ENCODE results near the gene IFIT3. TPM values are rescaled to one million over a fixed set of nuclear protein-coding genes. Genes with fewer than 3 reads are reported as not detected.
A peak's percentile ranks its signal among the peaks of the same experiment; 100 is the strongest.

The IFIT3 gene
- polyA plus RNA-seq, 2 of the 4 experiments (the other 2 are of a cell fraction) = 1.5 to 2.1 TPM

DNA sequence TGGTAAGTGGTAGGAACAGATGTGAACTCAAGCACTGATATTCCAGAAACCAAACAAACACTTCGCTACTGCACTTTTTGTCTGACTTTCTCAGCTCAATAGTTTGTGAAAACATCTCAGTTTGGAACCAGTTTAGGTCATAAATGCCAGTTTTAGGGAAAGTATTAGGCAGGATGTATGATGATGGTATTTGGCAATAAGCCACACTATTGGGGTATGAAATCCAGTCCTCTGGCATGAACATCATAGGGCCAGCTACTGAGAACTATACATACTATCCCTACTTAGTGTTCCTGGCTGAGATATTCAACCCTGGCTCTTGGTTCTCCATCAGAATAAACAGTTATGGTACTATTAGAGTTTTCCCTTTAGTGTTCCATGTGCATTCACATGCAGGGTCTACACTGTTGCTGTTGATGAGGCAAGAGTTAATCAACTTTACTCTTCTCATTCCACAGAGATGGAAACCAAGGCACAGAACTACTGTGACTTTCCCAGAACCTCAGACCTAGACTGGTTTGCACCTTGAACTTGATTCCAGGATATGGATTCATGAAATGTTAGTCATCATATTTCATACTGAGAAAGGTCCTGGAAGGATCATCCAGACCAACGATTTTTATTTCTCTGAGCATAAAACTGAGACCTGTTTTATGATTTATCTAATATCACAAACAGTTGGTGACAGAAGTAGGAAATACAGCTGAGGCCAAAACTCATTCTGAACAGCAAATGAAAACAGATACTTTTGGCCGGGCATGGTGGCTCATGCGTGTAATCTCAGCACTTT lies 46.0 kb upstream of the IFIT3 start (continued):
- TF ChIP-seq, protein P1, sequence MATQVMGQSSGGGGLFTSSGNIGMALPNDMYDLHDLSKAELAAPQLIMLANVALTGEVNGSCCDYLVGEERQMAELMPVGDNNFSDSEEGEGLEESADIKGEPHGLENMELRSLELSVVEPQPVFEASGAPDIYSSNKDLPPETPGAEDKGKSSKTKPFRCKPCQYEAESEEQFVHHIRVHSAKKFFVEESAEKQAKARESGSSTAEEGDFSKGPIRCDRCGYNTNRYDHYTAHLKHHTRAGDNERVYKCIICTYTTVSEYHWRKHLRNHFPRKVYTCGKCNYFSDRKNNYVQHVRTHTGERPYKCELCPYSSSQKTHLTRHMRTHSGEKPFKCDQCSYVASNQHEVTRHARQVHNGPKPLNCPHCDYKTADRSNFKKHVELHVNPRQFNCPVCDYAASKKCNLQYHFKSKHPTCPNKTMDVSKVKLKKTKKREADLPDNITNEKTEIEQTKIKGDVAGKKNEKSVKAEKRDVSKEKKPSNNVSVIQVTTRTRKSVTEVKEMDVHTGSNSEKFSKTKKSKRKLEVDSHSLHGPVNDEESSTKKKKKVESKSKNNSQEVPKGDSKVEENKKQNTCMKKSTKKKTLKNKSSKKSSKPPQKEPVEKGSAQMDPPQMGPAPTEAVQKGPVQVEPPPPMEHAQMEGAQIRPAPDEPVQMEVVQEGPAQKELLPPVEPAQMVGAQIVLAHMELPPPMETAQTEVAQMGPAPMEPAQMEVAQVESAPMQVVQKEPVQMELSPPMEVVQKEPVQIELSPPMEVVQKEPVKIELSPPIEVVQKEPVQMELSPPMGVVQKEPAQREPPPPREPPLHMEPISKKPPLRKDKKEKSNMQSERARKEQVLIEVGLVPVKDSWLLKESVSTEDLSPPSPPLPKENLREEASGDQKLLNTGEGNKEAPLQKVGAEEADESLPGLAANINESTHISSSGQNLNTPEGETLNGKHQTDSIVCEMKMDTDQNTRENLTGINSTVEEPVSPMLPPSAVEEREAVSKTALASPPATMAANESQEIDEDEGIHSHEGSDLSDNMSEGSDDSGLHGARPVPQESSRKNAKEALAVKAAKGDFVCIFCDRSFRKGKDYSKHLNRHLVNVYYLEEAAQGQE (IDR thresholded peaks at IDR 0.05) = no peak
- TF ChIP-seq, protein P2, sequence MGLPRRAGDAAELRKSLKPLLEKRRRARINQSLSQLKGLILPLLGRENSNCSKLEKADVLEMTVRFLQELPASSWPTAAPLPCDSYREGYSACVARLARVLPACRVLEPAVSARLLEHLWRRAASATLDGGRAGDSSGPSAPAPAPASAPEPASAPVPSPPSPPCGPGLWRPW (IDR thresholded peaks at IDR 0.05) = no peak
- TF ChIP-seq, protein P3, sequence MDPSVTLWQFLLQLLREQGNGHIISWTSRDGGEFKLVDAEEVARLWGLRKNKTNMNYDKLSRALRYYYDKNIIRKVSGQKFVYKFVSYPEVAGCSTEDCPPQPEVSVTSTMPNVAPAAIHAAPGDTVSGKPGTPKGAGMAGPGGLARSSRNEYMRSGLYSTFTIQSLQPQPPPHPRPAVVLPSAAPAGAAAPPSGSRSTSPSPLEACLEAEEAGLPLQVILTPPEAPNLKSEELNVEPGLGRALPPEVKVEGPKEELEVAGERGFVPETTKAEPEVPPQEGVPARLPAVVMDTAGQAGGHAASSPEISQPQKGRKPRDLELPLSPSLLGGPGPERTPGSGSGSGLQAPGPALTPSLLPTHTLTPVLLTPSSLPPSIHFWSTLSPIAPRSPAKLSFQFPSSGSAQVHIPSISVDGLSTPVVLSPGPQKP (IDR thresholded peaks at IDR 0.05; ENCODE audit: low read depth, low read length) = no peak
- TF ChIP-seq, protein P4, sequence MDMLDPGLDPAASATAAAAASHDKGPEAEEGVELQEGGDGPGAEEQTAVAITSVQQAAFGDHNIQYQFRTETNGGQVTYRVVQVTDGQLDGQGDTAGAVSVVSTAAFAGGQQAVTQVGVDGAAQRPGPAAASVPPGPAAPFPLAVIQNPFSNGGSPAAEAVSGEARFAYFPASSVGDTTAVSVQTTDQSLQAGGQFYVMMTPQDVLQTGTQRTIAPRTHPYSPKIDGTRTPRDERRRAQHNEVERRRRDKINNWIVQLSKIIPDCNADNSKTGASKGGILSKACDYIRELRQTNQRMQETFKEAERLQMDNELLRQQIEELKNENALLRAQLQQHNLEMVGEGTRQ (IDR thresholded peaks at IDR 0.05) = no peak
- TF ChIP-seq, protein P5, sequence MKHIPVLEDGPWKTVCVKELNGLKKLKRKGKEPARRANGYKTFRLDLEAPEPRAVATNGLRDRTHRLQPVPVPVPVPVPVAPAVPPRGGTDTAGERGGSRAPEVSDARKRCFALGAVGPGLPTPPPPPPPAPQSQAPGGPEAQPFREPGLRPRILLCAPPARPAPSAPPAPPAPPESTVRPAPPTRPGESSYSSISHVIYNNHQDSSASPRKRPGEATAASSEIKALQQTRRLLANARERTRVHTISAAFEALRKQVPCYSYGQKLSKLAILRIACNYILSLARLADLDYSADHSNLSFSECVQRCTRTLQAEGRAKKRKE (CRISPR knock-in tag; IDR thresholded peaks at IDR 0.05; ENCODE audit: low read depth) = no peak
- TF ChIP-seq TP53 (CRISPR knock-in tag; IDR thresholded peaks at IDR 0.05) (no peak), RAD21 (conservative IDR thresholded peaks at IDR 0.05 in 1 of 2, IDR thresholded peaks at IDR 0.05 in 1 of 2) (no peak)

DNA sequence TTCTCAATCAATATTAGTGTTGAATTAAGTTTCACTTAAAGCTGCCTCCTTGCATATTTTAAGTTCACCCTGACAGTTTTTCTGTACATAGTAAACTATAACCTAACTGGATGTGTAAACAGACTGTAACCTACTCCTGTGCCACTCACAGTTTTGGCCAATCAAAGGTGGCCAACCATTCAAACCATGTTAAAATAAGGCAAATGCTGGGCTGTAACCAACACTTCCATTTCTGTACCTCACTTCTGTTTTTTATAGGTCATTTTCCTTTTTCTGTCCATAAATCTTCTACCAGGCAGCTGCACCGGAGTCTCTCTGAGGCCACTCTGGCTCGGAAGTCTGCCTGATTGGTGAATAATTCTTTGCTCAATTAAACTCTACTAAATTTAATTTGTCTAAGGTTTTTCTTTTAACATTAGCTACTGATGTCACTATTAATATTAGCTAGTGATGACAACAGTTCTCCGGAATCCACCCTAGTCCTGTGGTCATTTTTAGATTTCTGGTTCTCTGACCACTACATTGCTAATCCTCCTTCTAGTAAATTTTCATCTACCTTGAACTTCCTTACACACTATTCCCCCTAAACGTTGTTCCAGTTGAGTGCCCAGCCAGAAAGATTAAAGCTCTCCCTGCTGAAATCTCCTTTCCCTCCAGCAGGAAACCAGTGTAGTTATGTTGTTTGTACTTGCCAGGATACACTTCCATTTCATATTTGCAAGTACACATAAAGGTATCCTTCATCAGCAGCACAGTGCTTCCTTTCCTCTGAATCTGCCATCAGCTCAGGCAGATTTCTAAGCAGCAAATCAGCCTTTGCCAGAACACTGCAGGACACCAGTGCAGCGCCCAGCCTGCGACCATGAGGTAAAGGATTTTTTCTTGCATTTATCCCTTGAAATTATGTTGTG lies 44.5 kb upstream of the IFIT3 start:
- Histone ChIP-seq H3K9me3 (no peaks in the 10 kb centered on the region), H3K4me3 (no peak overlapping the region), H3K4me2 (peak overlapping the region; percentile 68), H3K27ac (peak overlapping the region; percentile 79 to 80), H3K4me1 (peaks cover 60% of the 10 kb centered on the region)
- no peak for DNase-seq (ENCODE audit: low read depth in 1 of 2, low spot score in 1 of 2)
- CTCF ChIA-PET = interaction anchor here (2.0 kb wide), 1 partner anchor 86 kb away, joined by 12 read pairs; no protein-coding TSS in a partner anchor
- TF ChIP-seq ZFP36 (IDR thresholded peaks at IDR 0.05; ENCODE audit: borderline replicate concordance, partially characterized antibody) (no peak), JUN (IDR thresholded peaks at IDR 0.05) (no peak), ZNF302 (CRISPR knock-in tag; IDR thresholded peaks at IDR 0.05) (no peak), HOXB13 (CRISPR knock-in tag; IDR thresholded peaks at IDR 0.05; ENCODE audit: low read depth) (no peak), RFX5 (IDR thresholded peaks at IDR 0.05) (no peak), JUNB (IDR thresholded peaks at IDR 0.05) (no peak), CHD4 (IDR thresholded peaks at IDR 0.05; ENCODE audit: borderline replicate concordance) (no peak), KDM5A (IDR thresholded peaks at IDR 0.05) (no peak), HOXA7 (CRISPR knock-in tag; IDR thresholded peaks at IDR 0.05) (no peak), PHF8 (IDR thresholded peaks at IDR 0.05; ENCODE audit: borderline replicate concordance, low read depth) (no peak), TP53 (CRISPR knock-in tag; IDR thresholded peaks at IDR 0.05) (no peak), KDM1A (IDR thresholded peaks at IDR 0.05; ENCODE audit: low read depth) (no peak), CBX8 (IDR thresholded peaks at IDR 0.05) (no peak), ZC3H11A (IDR thresholded peaks at IDR 0.05) (no peak), BHLHE40 (IDR thresholded peaks at IDR 0.05; ENCODE audit: low read depth, low read length) (no peak)
- TF ChIP-seq, protein P6, sequence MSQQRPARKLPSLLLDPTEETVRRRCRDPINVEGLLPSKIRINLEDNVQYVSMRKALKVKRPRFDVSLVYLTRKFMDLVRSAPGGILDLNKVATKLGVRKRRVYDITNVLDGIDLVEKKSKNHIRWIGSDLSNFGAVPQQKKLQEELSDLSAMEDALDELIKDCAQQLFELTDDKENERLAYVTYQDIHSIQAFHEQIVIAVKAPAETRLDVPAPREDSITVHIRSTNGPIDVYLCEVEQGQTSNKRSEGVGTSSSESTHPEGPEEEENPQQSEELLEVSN (IDR thresholded peaks at IDR 0.05; ENCODE audit: borderline replicate concordance, low read depth) = no peak
- TF ChIP-seq, protein P7, sequence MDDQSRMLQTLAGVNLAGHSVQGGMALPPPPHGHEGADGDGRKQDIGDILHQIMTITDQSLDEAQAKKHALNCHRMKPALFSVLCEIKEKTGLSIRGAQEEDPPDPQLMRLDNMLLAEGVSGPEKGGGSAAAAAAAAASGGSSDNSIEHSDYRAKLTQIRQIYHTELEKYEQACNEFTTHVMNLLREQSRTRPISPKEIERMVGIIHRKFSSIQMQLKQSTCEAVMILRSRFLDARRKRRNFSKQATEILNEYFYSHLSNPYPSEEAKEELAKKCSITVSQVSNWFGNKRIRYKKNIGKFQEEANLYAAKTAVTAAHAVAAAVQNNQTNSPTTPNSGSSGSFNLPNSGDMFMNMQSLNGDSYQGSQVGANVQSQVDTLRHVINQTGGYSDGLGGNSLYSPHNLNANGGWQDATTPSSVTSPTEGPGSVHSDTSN (IDR thresholded peaks at IDR 0.05) = no peak
- TF ChIP-seq, protein P2 (IDR thresholded peaks at IDR 0.05) = no peak
- POLR2A ChIA-PET = no interaction called here
- peak; percentile 62 to 66 for ATAC-seq
- FAIRE-seq = no peak
- WGBS (ENCODE audit: missing lambda C conversion rate) = 68% methylated on average over 6 of the region's 6 CpGs

Data from A549 (cell line).